HS-27A (cell line): ENCODE measurements around the gene BTK.

ENCODE experiments used
- DNase-seq: peaks from one replicate; pipeline ENCODE4 v3.0.0-alpha.2; 2012; ENCODE audit warnings: low read depth, missing footprints

Gene BTK

GRCh38 chrX:101393530-101394305, 7.7 kb upstream of the BTK start:
- DNase-seq: no peak

DNA sequence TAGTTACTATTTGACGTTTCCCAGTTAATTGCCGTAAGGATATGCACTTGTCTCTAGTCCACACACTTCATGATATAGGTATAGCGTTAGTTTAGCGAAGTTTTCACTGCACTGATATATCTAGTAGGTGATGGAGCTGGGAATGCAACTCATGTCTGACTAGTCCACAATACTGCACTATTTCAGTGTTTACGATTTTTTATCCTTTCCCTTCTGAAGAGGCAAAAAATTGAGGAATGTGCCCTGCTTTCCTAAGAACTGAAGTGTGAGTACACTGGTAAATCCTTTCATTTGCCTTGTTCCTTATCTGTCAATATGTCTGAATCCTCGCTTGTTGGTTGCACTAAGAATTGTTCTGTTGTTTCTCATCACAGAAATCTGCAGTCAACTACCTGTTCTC, 5.8 kb upstream of the BTK start:
- DNase-seq: no peak

GRCh38 chrX:101390664-101391525, 4.9 kb upstream of the BTK start, which contains the start of gene RPL36A:
Gene RPL36A (plus strand): TSS chrX:101391011. CDS start chrX:101391044, 33 bp downstream.
- peak; percentile 70 for DNase-seq

GRCh38 chrX:101388604-101389003, 2.6 kb upstream of the BTK start:
- DNase-seq: no peak

GRCh38 chrX:101386542-101386885, 523 bp upstream of the BTK start:
- no peak for DNase-seq

GRCh38 chrX:101385026-101385684, 836 bp downstream of the BTK start:
- DNase-seq: no peak

DNA sequence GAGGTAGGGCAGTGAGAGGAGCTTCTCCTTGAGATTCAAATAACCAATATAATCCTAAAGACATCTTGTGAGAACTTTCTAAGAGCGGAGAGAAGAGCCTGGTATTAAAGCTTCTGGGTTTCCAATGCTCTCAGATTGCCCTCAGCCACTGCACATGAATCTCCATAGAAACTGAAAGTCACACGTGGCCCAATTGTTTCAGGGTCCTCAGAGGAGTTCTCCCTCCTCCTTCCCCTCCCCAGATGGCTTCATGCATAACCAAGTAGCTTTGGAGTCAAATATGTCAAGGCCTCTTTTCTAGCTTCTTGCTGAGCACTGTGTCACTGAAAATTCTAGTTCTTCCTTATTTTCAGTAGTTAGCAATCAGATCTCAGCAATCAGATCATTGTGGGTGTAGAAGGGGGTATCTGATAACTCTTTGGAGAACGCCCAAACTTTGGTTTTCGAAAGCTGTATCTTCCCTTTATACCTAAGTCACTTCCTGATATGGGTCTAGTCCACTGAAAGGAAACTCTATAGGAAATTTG, 2.2 kb downstream of the BTK start:
- DNase-seq: no peak

DNA sequence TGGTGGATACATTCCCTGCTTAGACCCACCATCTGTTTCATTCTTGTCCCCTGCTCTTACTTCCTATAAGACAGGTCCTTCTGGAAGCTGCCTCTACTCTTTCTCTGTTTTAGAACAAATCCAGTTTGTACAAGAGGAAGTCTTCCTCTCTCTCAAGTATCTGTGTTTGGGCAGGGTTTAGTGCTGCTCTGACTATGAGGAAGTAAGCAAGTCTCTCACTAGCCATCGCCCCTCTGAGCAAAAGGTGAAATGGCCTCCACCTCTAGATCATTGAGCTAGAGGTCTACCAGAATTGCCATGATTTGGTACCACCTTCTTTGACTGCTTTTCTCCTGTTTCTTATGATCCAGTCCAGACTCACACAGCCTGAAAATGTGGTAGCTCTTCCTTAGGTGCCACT, 8.4 kb downstream of the BTK start:
- no peak for DNase-seq

DNA sequence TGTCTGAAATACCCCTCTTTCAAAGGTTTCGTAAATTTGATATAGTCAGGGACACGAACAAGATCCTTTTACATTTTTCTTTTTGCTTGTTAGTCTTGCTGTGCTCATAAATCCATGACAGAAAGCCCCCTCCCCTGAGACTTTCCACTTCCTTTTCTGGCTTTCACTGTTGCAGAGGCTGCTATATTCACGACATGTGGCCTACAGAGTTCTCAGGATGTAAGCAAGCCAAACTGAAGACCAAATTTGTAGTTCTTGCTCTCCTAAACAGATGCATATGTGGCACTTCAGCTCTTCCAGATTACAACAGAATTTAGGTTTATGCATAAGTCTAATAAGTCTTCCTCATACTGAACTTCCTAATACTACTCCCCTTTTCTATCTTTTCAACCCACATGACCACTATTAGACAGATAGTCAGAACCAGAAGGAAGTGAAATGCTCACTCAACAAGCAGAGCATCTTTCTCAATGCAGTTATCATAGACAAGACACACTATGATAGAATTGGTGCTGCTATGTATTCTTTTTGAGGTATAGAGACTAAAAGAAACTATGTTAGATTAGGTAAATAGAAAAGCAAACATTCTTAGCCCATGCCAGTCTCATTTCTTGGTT, 15.0 kb downstream of the BTK start:
- DNase-seq: no peak

DNA sequence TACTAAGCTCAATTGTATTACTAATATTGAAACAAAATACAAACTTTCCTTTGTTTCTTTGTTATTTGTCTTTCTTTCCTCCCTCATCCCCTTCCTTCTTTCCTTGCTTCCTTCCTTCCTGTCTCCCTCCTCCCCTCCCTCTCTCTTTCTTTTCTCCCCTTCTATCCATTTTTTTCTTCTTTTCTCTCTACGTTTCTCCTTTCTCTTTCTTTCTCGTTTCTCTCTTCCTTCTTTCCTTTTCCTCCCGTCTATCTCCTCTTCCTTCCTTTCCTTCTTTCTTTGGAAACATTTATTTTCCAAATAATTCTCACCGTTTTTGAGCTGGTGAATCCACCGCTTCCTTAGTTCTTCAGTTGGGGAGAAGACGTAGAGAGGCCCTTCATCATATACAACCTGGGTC, 16.3 kb downstream of the BTK start:
- DNase-seq: no peak

- no peak for DNase-seq
Measured at GRCh38 chrX:101368800-101369199, 17.2 kb downstream of the BTK start.

GRCh38 chrX:101365301-101365795, 20.6 kb downstream of the BTK start:
- no peak for DNase-seq

GRCh38 chrX:101362757-101363156, 23.2 kb downstream of the BTK start:
- DNase-seq: no peak

GRCh38 chrX:101362116-101362515, 23.9 kb downstream of the BTK start:
- DNase-seq: no peak

- no peak for DNase-seq
Measured at GRCh38 chrX:101360390-101360789, 25.6 kb downstream of the BTK start.

DNA sequence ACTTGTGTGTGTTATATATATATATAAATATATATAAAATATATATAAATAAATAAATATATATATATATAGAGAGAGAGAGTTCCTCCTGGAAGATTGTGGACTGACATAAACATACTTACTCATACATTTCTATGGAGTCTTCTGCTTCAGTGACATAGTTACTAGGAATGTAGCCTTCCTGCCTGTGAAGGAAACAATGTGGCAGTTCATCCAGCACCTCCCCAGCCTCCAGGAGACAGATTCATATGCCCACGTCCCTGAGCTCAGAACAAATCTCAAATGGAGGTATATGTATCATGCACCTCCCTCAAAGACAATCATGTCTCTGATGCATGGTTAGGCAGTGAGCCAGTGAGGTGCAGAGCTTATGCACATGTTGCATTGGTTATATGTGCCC, 26.0 kb downstream of the BTK start:
- no peak for DNase-seq

DNA sequence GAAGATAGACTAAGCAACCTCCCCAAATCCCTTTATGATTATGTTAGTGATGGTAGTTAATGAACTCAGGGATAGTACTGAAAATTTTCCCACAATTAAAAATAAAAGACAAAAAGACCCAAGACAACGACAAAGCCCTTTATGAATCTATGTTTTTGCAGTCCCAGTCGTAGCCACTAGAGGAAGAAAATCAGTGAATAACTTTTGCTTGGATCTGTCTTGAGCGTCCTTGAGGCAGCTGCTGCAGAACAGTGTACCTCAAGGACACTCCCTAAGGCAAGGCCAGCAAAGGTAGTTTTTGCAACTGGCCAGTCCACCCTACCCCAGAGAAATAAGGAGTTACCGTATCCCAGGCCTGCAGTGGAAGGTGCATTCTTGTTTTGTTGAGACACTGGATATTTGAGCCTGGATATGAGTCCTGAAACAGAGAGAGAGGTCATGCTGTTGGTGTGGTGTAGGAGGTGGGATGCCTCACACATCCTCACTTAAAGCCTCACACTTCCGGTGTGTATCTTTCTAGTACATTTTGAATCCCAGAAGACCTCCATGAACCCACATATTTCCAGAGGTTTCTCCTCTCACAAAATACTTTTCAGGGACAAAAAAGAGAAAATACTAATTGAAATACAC, 28.7 kb downstream of the BTK start:
- no peak for DNase-seq

DNA sequence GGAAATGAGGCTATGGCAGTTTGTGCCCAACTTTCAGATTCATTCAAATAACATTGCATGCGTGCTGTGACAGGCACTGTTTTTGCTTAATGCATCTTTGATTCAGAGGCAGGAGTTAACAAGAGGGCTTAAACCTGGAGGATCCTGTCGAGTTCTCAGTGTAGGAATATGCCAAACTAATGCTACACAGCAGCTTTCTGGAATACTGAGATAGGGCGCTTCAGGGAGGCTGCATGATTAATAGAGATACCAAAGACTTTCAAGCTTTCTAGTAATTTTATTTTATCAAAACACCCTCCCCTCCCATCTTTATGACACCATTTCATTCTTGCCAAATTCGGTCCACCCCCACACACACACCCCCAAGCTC, 36.8 kb downstream of the BTK start:
- no peak for DNase-seq

DNA sequence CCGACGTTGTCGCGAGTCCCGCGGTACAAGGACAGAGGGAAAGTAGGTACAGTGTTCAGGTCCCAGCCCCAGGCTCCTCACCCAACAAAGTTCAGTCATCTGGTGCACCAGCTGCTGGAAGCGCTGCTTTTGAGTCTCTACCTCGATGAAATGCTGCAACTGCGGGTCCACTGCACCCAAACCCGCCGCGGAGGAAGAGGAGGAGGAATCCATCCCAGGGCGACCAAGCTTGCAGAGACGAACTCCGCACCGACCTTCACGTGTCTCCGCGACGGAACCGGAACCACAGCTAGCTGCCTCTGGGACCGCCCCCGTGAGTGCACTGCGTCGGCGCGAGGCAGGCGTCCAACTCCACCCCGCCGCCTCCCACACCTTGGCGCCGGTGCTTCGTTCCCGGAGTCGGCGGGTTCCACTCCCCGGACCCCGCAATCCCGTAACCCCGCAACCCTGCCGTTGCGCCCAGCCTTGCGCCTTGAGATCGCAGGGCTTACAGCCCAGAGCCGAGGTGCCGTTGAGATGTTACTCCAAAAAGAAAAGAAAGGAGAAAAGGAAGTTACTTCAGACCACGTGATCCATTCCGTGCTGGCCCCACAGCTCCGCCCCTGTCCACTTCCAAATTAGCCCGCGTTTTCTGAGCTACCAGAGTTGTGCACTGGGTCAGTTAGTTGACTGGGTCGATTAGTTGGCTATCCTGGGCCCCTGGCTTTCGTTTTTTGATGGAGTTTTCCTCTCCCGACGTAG, 37.4 kb downstream of the BTK start, which contains the start of gene TIMM8A:
Gene TIMM8A, minus strand, starts transcription at position 291 of the 741 bp plus-strand sequence. Its CDS starts 78 bp downstream, at position 213.
- peak; percentile 38 for DNase-seq

DNA sequence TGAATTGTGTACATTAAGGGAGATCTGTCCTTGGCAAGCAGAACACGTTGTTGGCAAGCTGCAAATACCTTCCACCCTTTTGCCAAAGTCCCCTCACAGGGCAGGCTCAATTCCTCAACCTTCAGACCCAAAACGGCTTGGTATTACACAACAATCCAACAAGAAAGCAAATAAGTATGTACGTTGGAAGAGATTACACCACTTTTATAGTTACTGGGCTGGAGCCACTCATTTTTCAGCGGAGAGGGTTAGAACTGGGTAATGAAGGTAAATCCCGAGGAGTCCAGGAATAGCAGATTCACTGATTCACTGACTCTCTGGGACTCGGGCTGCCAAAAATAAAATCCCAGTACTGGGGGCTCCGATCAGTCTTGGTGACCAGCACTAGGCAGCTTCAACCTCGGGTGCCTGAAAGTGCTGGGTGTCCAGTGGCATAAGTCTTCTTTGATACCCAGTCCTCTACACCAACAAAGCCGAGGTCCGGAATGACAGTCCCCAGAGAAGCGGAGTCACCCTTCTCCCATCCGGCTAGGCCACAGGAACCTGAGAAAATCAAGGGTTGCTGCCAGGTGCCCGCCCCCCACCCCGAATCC, 38.0 kb downstream of the BTK start:
- DNase-seq: no peak
